GM18873 (cell line): ENCODE data around the gene RANBP6.
"Not testable (repeated sequence)": the region's sequence is repeated elsewhere in the genome, so short reads cannot be mapped to it uniquely, and the experiment has no call there.

ENCODE experiments used
- ATAC-seq: cut with Tn5 transposase; IDR thresholded peaks from one replicate; pipeline ENCODE4 v1.9.1; 2021; ENCODE audit warnings: mild to moderate bottlenecking, moderate library complexity, moderate number of reproducible peaks; ENCODE audit not compliant: unreplicated experiment, low FRiP score

RANBP6 gene

GRCh38 chr9:6015278-6016157 lies at the start of gene RANBP6:
RANBP6 (minus strand) TSS chr9:6015624; CDS start chr9:6015607, 17 bp downstream.
- peak; percentile 80 for ATAC-seq

GRCh38 chr9:6063146-6063545 lies 47.7 kb upstream of the RANBP6 start:
- not testable (repeated sequence) for ATAC-seq

GRCh38 chr9:6055666-6056065 lies 40.2 kb upstream of the RANBP6 start:
- ATAC-seq = no peak

- ATAC-seq = no peak
Measured at GRCh38 chr9:6055216-6055615, 39.8 kb upstream of the RANBP6 start.

GRCh38 chr9:6054280-6055099 lies 39.1 kb upstream of the RANBP6 start:
- ATAC-seq = no peak

GRCh38 chr9:6052293-6052919 lies 37.0 kb upstream of the RANBP6 start:
- ATAC-seq = no peak

GRCh38 chr9:6051511-6051950 lies 36.1 kb upstream of the RANBP6 start:
- no peak for ATAC-seq

GRCh38 chr9:6049798-6050197 lies 34.4 kb upstream of the RANBP6 start:
- ATAC-seq = peak; percentile 61

GRCh38 chr9:6048039-6048438 lies 32.6 kb upstream of the RANBP6 start:
- no peak for ATAC-seq

- no peak for ATAC-seq
Measured at GRCh38 chr9:6047020-6047419, 31.6 kb upstream of the RANBP6 start.

GRCh38 chr9:6045364-6045763 lies 29.9 kb upstream of the RANBP6 start:
- no peak for ATAC-seq

- no peak for ATAC-seq
Measured at GRCh38 chr9:6040077-6040476, 24.7 kb upstream of the RANBP6 start.

GRCh38 chr9:6036391-6036790 lies 21.0 kb upstream of the RANBP6 start:
- ATAC-seq = no peak

GRCh38 chr9:6034954-6035353 lies 19.5 kb upstream of the RANBP6 start:
- ATAC-seq = no peak

- no peak for ATAC-seq
Measured at GRCh38 chr9:6029604-6030274, 14.3 kb upstream of the RANBP6 start.

- no peak for ATAC-seq
Measured at GRCh38 chr9:6024035-6024554, 8.7 kb upstream of the RANBP6 start.

GRCh38 chr9:6016975-6017374 lies 1.6 kb upstream of the RANBP6 start:
- ATAC-seq = not testable (repeated sequence)

- ATAC-seq = no peak
Measured at GRCh38 chr9:6014670-6015270, 654 bp downstream of the RANBP6 start.

- peak; percentile 81 for ATAC-seq
Measured at GRCh38 chr9:6008169-6008979, 7.0 kb downstream of the RANBP6 start.
